ENCODE results near the gene PRKCB. TPM values are rescaled to one million over a fixed set of nuclear protein-coding genes. Genes with fewer than 3 reads are reported as not detected.

PRKCB gene
- total RNA-seq, 2 donors from 2014 or later = 2.9 to 28.6 TPM

- H3K9me3 ChIP-seq = no peaks in the 10 kb centered on the region
- TF ChIP-seq POLR2A (IDR thresholded peaks at IDR 0.05) = no peak
- no peak overlapping the region for H3K27ac ChIP-seq
- H3K4me1 ChIP-seq (replicated peaks) = no peaks in the 10 kb centered on the region
- intact Hi-C loops (cut with DNase I) = no loop called here
- DNase-seq (ENCODE audit: low spot score) = no peak
- no peaks in the 10 kb centered on the region for H3K27me3 ChIP-seq (replicated peaks; ENCODE audit: insufficient read depth)
- 83% methylated on average over 6 of the region's 6 CpGs for WGBS
- H3K36me3 ChIP-seq = no peaks in the 10 kb centered on the region
- no peak overlapping the region for H3K4me3 ChIP-seq
Measured at GRCh38 chr16:23821875-23822688, 13.7 kb upstream of the PRKCB start.

GRCh38 chr16:23823475-23824384 is 12.1 kb upstream of the PRKCB start:
- no peaks in the 10 kb centered on the region for H3K4me1 ChIP-seq (replicated peaks)
- H3K9me3 ChIP-seq = no peaks in the 10 kb centered on the region
- H3K27me3 ChIP-seq (replicated peaks; ENCODE audit: insufficient read depth) = no peaks in the 10 kb centered on the region
- no peak overlapping the region for H3K27ac ChIP-seq
- WGBS = 66% methylated on average over 9 of the region's 9 CpGs
- intact Hi-C loops (cut with DNase I) = no loop called here
- H3K36me3 ChIP-seq = no peaks in the 10 kb centered on the region
- H3K4me3 ChIP-seq = no peak overlapping the region
- no peak for DNase-seq (ENCODE audit: low spot score)
- TF ChIP-seq POLR2AphosphoS5 (IDR thresholded peaks at IDR 0.05) = no peak
- TF ChIP-seq POLR2A (IDR thresholded peaks at IDR 0.05) = no peak
- TF ChIP-seq CTCF (IDR thresholded peaks at IDR 0.05) = no peak

GRCh38 chr16:23824909-23825308 is 10.9 kb upstream of the PRKCB start:
- H3K36me3 ChIP-seq = no peaks in the 10 kb centered on the region
- no peak overlapping the region for H3K27ac ChIP-seq
- no peak overlapping the region for H3K4me3 ChIP-seq
- no peak for DNase-seq (ENCODE audit: low spot score)
- intact Hi-C loops (cut with DNase I) = no loop called here
- H3K9me3 ChIP-seq = no peaks in the 10 kb centered on the region
- no peaks in the 10 kb centered on the region for H3K27me3 ChIP-seq (replicated peaks; ENCODE audit: insufficient read depth)
- no peak for TF ChIP-seq POLR2AphosphoS5 (IDR thresholded peaks at IDR 0.05)
- TF ChIP-seq CTCF (IDR thresholded peaks at IDR 0.05) = no peak
- no peak for TF ChIP-seq POLR2A (IDR thresholded peaks at IDR 0.05)
- 70% methylated on average over 4 of the region's 4 CpGs for WGBS
- H3K4me1 ChIP-seq (replicated peaks) = no peaks in the 10 kb centered on the region

- Histone ChIP-seq H3K4me1 (replicated peaks) (no peaks in the 10 kb centered on the region), H3K36me3 (no peaks in the 10 kb centered on the region), H3K9me3 (no peaks in the 10 kb centered on the region), H3K4me3 (no peak overlapping the region), H3K27ac (no peak overlapping the region), H3K27me3 (replicated peaks; ENCODE audit: insufficient read depth) (no peaks in the 10 kb centered on the region)
- WGBS = 57% methylated on average over 6 of the region's 6 CpGs
- DNase-seq (ENCODE audit: low spot score) = no peak
- TF ChIP-seq POLR2A (IDR thresholded peaks at IDR 0.05) (no peak), CTCF (IDR thresholded peaks at IDR 0.05) (no peak), POLR2AphosphoS5 (IDR thresholded peaks at IDR 0.05) (no peak)
- intact Hi-C loops (cut with DNase I) = no loop called here
Measured at GRCh38 chr16:23826528-23827045, 9.2 kb upstream of the PRKCB start.

- Histone ChIP-seq H3K4me1 (replicated peaks) (no peaks in the 10 kb centered on the region), H3K9me3 (no peaks in the 10 kb centered on the region), H3K27ac (no peak overlapping the region), H3K27me3 (replicated peaks; ENCODE audit: insufficient read depth) (no peaks in the 10 kb centered on the region), H3K36me3 (no peaks in the 10 kb centered on the region), H3K4me3 (no peak overlapping the region)
- WGBS = 8% methylated on average over 4 of the region's 4 CpGs
- TF ChIP-seq CTCF (IDR thresholded peaks at IDR 0.05) (no peak), POLR2A (IDR thresholded peaks at IDR 0.05) (no peak), POLR2AphosphoS5 (IDR thresholded peaks at IDR 0.05) (peak; percentile 35)
- DNase-seq (ENCODE audit: low spot score) = no peak
- intact Hi-C loops (cut with DNase I) = no loop called here
Measured at GRCh38 chr16:23827057-23827456, 8.7 kb upstream of the PRKCB start.
